Prostate gland (tissue), 2 donors: ENCODE data around the gene GLIPR2.
"Not testable (repeated sequence)": the region's sequence is repeated elsewhere in the genome, so short reads cannot be mapped to it uniquely, and the experiment has no call there.

ENCODE experiments used
- POLR2AphosphoS5 ChIP-seq: sonication (generic); formaldehyde crosslinking; IDR thresholded peaks from one replicate; pipeline ENCODE4 v1.6.1; 2017; ENCODE audit warnings: antibody characterized with exemption
- TF ChIP-seq, protein P1 (sequence below), 4 experiments: fragments of 200-600 bp in 2 of 4; fragments of 450-650 bp in 2 of 4; sonication (generic) in 2 of 4; IDR thresholded peaks; 1 replicate in 3 of 4; 2 replicates in 1 of 4; pipeline ENCODE4 v1.5.1; 2016 to 2019; ENCODE audit warnings: antibody characterized with exemption in 4 of 4, mild to moderate bottlenecking in 2 of 4, moderate library complexity in 2 of 4

DNA sequence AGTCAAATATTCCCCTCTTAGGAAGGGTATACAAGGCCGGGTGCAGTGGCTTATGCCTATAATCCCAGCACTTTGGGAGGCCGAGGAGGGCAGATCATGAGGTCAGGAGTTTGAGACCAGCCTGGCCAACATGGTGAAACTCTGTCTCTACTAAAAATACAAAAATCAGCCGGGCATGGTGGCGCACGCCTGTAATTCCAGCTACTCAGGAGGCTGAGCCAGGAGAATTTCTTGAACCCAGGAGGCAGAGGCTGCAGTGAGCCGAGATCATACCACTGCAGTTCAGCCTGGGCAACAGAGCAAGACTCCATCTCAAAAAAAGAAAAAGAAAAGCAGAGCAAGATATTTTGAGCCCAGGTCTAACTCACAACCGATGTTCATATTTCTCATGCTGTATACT lies 4.9 kb upstream of the GLIPR2 start:
- TF ChIP-seq, protein P1, sequence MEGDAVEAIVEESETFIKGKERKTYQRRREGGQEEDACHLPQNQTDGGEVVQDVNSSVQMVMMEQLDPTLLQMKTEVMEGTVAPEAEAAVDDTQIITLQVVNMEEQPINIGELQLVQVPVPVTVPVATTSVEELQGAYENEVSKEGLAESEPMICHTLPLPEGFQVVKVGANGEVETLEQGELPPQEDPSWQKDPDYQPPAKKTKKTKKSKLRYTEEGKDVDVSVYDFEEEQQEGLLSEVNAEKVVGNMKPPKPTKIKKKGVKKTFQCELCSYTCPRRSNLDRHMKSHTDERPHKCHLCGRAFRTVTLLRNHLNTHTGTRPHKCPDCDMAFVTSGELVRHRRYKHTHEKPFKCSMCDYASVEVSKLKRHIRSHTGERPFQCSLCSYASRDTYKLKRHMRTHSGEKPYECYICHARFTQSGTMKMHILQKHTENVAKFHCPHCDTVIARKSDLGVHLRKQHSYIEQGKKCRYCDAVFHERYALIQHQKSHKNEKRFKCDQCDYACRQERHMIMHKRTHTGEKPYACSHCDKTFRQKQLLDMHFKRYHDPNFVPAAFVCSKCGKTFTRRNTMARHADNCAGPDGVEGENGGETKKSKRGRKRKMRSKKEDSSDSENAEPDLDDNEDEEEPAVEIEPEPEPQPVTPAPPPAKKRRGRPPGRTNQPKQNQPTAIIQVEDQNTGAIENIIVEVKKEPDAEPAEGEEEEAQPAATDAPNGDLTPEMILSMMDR (IDR thresholded peaks at IDR 0.05) = not testable (repeated sequence)
- not testable (repeated sequence) for TF ChIP-seq POLR2AphosphoS5
